GM12892 (cell line): ENCODE results near the gene NAP1L4.

Experiments
- POLR2A ChIP-seq: IDR thresholded peaks from 2 replicates; pipeline ENCODE4 v1.6.1; 2011; ENCODE audit warnings: low read depth, low read length, control low read depth
- POLR2AphosphoS5 ChIP-seq: IDR thresholded peaks from 2 replicates; pipeline ENCODE4 v1.6.1; 2011; ENCODE audit warnings: low read depth, low read length, control low read depth
- TAF1 ChIP-seq: IDR thresholded peaks from 2 replicates; pipeline ENCODE4 v1.6.1; 2011; ENCODE audit warnings: low read depth, mild to moderate bottlenecking, control low read depth, low read length, borderline replicate concordance

GRCh38 chr11:2899080-2899783 lies 92.9 kb downstream of the NAP1L4 start:
- no peak for TF ChIP-seq POLR2A
- no peak for TF ChIP-seq TAF1
- TF ChIP-seq POLR2AphosphoS5, result no peak
